GM19025 (cell line): ENCODE data around the gene DDX6.

ENCODE experiments used
- ATAC-seq: cut with Tn5 transposase; IDR thresholded peaks from one replicate; pipeline ENCODE4 v1.9.1; 2021; ENCODE audit warnings: mild to moderate bottlenecking, low read depth, moderate library complexity; ENCODE audit not compliant: unreplicated experiment

DDX6 gene

GRCh38 chr11:118706546-118706825 is 84.5 kb downstream of the DDX6 start:
- no peak for ATAC-seq

- no peak for ATAC-seq
Observed at GRCh38 chr11:118705791-118706545, 85.0 kb downstream of the DDX6 start.

GRCh38 chr11:118705111-118705741 is 85.7 kb downstream of the DDX6 start:
- no peak for ATAC-seq

- ATAC-seq, result no peak
Observed at GRCh38 chr11:118703563-118704106, 87.3 kb downstream of the DDX6 start.

GRCh38 chr11:118699506-118700220 is 91.3 kb downstream of the DDX6 start:
- ATAC-seq, result no peak
